Astrocyte of the spinal cord (primary cell): ENCODE results near the gene MRPS7.

Experiments used
- DNase-seq: peaks from one replicate; pipeline ENCODE4 v3.0.0; 2011; ENCODE audit warnings: low read depth, low spot score
- H3K4me3 ChIP-seq: 2 replicates; pipeline ENCODE4 v1.5.1; 2011; ENCODE audit warnings: low read depth, mild to moderate bottlenecking, low read length, moderate library complexity
- CTCF ChIP-seq: IDR thresholded peaks from 2 replicates; pipeline ENCODE4 v1.5.1; 2012; ENCODE audit warnings: low read depth, mild to moderate bottlenecking, low read length, inconsistent platforms
- in situ Hi-C: cut with HindIII; loops from 2 replicates; pipeline ENCODE4 v1.10.0; 2017; ENCODE audit warnings: low sequenced_read_pairs

Gene MRPS7

GRCh38 chr17:75228847-75229246 is 32.8 kb upstream of the MRPS7 start:
- TF ChIP-seq CTCF: no peak
- H3K4me3 ChIP-seq: no peak overlapping the region
- in situ Hi-C loops: no loop called here
- DNase-seq: no peak

DNA sequence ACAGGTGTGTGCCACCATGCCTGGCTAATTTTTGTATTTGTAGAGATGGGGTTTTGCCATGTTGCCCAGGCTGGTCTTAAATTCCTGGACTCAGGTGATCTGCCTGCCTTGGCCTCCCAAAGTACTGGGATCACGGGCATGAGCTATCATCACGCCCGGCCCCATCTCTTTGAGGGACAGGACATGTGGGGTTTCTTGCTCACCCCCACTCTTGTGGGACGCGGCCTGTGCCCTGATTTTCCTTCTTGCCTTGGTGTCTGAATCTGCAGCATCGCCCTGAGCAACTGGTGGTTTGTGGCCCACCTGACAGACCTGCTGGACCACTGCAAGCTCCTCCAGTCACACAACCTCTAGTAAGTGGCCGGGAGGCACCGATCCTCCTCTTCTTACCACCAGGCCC is 30.6 kb upstream of the MRPS7 start:
- DNase-seq: no peak
- in situ Hi-C loops: no loop called here
- H3K4me3 ChIP-seq: no peak overlapping the region
- no peak for TF ChIP-seq CTCF

DNA sequence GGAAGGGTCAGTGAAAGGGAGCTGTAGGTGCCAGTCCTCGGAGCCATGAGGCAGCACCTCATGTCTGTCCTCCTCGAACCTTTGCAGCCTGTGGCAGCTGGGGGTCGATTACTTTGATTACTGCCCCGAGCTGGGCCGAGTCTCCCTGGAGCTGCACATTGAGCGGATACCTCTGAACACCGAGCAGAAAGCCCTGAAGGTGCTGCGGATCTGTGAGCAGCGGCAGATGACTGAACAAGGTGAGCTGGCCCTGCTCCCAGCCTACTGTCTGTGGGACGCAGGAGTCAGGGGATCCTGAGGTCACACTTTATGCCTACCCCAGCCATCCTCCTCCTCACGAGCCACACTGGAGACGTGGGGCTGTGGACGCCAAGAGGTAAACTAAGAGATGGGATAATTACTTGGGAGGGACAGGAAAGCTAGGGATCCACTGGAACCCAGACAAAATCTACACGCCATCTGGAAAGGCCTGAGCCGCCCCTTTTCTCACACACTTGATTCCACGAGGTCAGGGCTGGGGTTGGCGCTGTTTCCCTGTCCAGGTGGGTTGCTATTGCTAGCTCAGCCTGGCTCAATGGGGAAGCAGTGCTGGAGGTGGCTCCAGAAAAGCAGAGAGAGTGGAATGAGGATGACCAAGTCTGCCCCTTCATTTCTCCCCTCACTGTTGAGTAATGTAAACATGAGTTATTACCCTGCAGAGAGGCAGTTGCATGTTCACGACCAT is 29.8 kb upstream of the MRPS7 start:
- in situ Hi-C loops: no loop called here
- DNase-seq: no peak
- TF ChIP-seq CTCF: no peak
- H3K4me3 ChIP-seq: no peak overlapping the region

DNA sequence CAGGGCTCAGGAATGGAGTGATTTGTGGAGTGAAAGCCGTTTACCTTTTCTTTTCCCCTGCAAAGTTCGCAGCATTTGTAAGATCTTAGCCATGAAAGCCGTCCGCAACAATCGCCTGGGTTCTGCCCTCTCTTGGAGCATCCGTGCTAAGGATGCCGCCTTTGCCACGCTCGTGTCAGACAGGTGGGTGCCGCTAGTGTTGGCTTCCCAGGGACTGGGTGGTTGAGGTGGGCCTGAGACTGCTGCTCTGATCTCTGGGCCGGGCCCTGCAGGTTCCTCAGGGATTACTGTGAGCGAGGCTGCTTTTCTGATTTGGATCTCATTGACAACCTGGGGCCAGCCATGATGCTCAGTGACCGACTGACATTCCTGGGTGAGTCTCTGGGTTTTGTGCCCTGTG is 28.9 kb upstream of the MRPS7 start:
- in situ Hi-C loops: no loop called here
- TF ChIP-seq CTCF: no peak

DNA sequence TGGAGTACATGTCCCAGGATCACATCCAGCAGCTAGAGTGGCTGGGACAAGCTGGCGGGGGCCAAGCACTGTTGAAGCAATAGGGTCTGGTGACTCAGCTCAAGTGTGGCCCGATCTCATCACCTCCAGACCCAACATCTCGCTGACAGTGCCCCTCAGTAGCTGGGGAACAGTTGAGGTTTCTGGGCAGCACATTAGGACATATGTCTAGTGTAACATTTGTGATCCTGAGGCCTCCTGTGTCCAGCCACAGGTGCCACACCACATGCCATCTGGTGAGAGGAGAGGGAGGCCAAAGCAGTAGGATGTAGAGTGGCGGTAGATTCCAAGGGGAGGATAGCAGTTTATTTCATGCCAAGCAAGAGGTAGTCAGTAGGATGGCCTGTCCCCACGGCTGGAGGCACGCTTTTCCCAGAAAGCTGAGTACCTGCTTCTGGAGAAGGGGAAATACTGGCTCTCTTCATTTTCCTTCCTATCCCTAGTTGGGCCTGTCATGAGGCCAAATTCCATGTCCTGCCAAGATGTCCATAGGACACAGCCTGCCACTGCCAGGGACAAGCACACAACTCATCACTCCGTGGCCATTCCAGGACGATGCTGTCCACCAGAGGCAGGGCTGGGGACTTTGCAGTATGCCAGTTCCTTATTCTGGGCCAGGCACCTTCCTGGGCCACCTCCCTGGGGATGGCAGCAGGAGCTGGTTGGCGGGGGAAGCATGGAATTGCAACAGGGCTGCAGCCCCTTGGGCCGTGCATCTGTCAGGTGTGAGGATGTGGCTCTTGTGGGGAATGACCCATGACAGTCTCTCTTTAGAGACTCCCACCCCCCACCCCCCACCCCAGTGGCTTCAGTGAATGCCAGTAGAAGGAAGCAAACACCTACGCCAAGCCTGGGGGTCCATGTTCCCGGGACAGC is 24.3 kb upstream of the MRPS7 start:
- TF ChIP-seq CTCF: no peak
- no peak for DNase-seq
- in situ Hi-C loops: no loop called here
- no peak overlapping the region for H3K4me3 ChIP-seq

More for the DNA sequence above, 28.9 kb upstream of the MRPS7 start:
- DNase-seq: no peak
- no peak overlapping the region for H3K4me3 ChIP-seq

GRCh38 chr17:75238020-75238580 is 23.6 kb upstream of the MRPS7 start:
- no peak for DNase-seq
- in situ Hi-C loops: no loop called here
- TF ChIP-seq CTCF: no peak
- H3K4me3 ChIP-seq: no peak overlapping the region
